Left lung (tissue), 10 donors: Measurements from ENCODE around the gene TBL1Y. TPM values are rescaled to one million over a fixed set of nuclear protein-coding genes. Genes with fewer than 3 reads are reported as not detected.
"Not testable (repeated sequence)": the region's sequence is repeated elsewhere in the genome, so short reads cannot be mapped to it uniquely, and the experiment has no call there.

ENCODE experiments used
- ATAC-seq: fragments of 200-7000 bp; cut with Tn5 transposase; one replicate; pipeline ENCODE4 v1.9.1; 2020; ENCODE audit warnings: moderate library complexity
- DNase-seq, 4 donors: peaks; one replicate each; pipeline ENCODE4 v3.0.0-alpha.2; 2013 to 2020
- H3K27ac ChIP-seq, 2 donors: fragments of 200-600 bp; sonication (generic) in 1 of 2; one replicate each; pipeline versions ENCODE4 v1.5.0 to v1.8.0; 2020 to 2021
- H3K27me3 ChIP-seq, 2 donors: fragments of 200-600 bp; sonication (generic) in 1 of 2; one replicate each; pipeline versions ENCODE4 v1.5.0 to v1.8.0; 2020 to 2021
- H3K36me3 ChIP-seq, 2 donors: fragments of 200-600 bp; sonication (generic) in 1 of 2; one replicate each; pipeline versions ENCODE4 v1.5.0 to v1.8.0; 2020 to 2021
- H3K4me1 ChIP-seq, 2 donors: fragments of 200-600 bp; one replicate each; pipeline ENCODE4 v1.8.0; 2021
- H3K4me3 ChIP-seq, 2 donors: fragments of 200-600 bp; sonication (generic) in 1 of 2; one replicate each; pipeline versions ENCODE4 v1.5.0 to v1.8.0; 2020 to 2021; ENCODE audit warnings: mild to moderate bottlenecking in 1 of 2
- H3K9me3 ChIP-seq, 2 donors: fragments of 200-600 bp; sonication (generic) in 1 of 2; one replicate each; pipeline versions ENCODE4 v1.5.0 to v1.8.0; 2020 to 2021
- intact Hi-C, 2 donors: fragments of 100-400 bp; cut with DNase I; formaldehyde crosslinking; loops; one replicate each; pipeline versions ENCODE4 v1.11.2 to v1.14.2; 2022
- polyA plus RNA-seq, 6 donors: library from polyadenylated mRNA; unstranded; fragments of 120-200 nt; gene quantifications; one replicate each; pipeline ENCODE4 v1.2.1, GENCODE V29; 2013; ENCODE audit not compliant: insufficient read length in 6 of 6
- total RNA-seq, 2 donors: library from RNA; stranded (reverse); fragmentation: NEBNext Ultra II Directional; extraction: Animal tissue kit (Norgen Biotek cat#: 25700); gene quantifications; one replicate each; pipeline ENCODE4 v1.2.1, GENCODE V29; 2021
- TF ChIP-seq, protein P1 (sequence below), 2 donors: fragments of 200-600 bp; sonication (generic) in 1 of 2; IDR thresholded peaks; one replicate each; pipeline versions ENCODE4 v1.5.0 to v1.8.0; 2021; ENCODE audit warnings: antibody characterized with exemption in 2 of 2
- donor health status: DM: no; HTN: yes; CAD: no.
- donor health status: DM: no; HTN: no; CAD: no.

The TBL1Y gene
- total and polyA plus RNA-seq, 8 donors: 0.10 to 2.0 (median 1.5) TPM; not detected in 3

DNA sequence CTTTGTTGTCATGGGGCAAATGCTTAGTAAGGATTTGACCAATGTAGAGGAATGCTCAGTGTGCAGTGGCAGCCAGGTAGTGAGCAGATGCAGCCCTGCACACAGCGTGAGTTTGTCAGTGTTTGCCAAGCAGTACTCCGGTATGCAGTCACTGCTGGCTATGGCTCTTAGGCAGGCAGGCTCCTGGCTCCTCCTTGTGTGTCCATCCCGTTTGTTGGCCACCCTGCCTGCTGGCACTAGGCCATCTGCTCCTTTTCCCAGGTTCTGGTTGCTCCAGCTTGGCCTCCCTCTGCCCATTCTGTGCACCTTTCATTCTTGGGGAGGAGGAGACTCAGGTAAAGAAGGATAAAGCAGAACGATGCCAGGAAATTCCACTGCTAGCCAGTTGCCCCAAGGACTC, 106.0 kb downstream of the TBL1Y start:
- no peak for ATAC-seq
- no peak for DNase-seq
- intact Hi-C loops: no loop called here
- Histone ChIP-seq H3K4me3 (no peak overlapping the region), H3K27me3 (no peaks in the 10 kb centered on the region), H3K36me3 (no peaks in the 10 kb centered on the region), H3K27ac (no peak overlapping the region), H3K4me1 (no peaks in the 10 kb centered on the region), H3K9me3 (no peaks in the 10 kb centered on the region)
- TF ChIP-seq, protein P1, sequence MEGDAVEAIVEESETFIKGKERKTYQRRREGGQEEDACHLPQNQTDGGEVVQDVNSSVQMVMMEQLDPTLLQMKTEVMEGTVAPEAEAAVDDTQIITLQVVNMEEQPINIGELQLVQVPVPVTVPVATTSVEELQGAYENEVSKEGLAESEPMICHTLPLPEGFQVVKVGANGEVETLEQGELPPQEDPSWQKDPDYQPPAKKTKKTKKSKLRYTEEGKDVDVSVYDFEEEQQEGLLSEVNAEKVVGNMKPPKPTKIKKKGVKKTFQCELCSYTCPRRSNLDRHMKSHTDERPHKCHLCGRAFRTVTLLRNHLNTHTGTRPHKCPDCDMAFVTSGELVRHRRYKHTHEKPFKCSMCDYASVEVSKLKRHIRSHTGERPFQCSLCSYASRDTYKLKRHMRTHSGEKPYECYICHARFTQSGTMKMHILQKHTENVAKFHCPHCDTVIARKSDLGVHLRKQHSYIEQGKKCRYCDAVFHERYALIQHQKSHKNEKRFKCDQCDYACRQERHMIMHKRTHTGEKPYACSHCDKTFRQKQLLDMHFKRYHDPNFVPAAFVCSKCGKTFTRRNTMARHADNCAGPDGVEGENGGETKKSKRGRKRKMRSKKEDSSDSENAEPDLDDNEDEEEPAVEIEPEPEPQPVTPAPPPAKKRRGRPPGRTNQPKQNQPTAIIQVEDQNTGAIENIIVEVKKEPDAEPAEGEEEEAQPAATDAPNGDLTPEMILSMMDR (IDR thresholded peaks at IDR 0.05): no peak

DNA sequence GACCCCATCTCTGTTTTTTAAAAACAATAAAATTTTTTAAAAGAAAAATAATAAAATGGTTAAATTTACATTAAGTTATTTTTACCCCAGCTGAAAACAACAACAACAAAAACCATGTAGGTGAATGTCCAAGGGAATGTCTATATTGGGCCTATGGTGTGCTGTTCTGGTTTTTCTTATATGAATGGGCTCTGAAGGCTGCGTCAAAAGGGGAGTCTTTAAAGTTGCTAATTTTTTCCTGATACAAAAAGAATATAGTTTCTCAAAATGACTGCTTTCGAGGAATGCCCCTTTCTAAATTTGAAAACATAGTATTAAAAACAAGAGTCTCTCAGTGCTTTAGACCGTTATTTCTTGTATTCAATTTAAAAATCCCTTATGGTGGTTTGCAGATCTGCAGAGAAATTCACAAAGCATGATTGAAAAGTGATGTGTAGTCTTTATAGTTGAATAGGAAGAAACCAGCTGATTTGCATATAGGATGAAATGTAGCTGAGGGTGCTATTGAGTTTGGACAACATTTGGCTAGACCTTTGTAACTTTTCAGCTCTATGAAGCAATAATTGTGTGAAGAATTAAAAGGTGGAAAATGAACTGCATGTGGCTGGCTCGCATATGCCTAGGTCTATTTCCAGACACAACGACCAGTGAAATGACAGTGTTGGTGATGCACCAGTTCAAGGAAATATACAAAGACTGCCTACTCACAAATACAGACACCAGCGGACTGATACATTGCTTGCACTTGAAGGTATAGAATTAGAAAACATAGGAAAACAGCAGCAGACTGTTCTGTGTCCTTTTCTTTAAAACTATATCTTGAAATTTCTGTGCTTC, 107.0 kb downstream of the TBL1Y start:
- no peak overlapping the region for H3K27ac ChIP-seq
- H3K9me3 ChIP-seq: no peaks in the 10 kb centered on the region
- H3K36me3 ChIP-seq: no peaks in the 10 kb centered on the region
- no peaks in the 10 kb centered on the region for H3K27me3 ChIP-seq
- H3K4me1 ChIP-seq: no peaks in the 10 kb centered on the region
- intact Hi-C loops: no loop called here
- no peak overlapping the region for H3K4me3 ChIP-seq
- ATAC-seq (no peak), DNase-seq (no peak)
- TF ChIP-seq, protein P1 (IDR thresholded peaks at IDR 0.05): no peak

DNA sequence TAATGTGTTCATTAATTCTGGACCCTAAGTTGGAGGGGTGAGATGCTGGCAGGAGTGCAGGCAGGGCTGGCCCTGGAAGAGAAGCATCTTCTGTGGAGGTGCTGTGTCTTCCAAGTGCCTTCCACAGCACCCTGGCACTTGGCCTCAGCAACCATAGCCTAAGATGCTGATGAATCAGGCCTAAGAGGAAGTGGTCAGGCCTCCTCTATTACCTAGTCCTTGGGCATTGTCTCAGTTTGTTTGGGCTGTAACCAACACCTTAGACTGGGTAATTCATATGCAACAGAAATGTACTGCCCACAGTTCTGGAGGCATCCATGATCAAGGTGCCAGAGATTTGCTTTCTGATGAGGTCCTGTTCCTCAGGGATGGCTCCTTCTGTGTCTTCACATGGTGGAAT, 128.5 kb downstream of the TBL1Y start:
- Histone ChIP-seq H3K9me3 (no peaks in the 10 kb centered on the region), H3K4me1 (no peaks in the 10 kb centered on the region), H3K27ac (no peak overlapping the region), H3K4me3 (no peak overlapping the region), H3K27me3 (no peaks in the 10 kb centered on the region), H3K36me3 (no peaks in the 10 kb centered on the region)
- TF ChIP-seq, protein P1 (IDR thresholded peaks at IDR 0.05): no peak
- DNase-seq (no peak), ATAC-seq (no peak)
- intact Hi-C loops: no loop called here

DNA sequence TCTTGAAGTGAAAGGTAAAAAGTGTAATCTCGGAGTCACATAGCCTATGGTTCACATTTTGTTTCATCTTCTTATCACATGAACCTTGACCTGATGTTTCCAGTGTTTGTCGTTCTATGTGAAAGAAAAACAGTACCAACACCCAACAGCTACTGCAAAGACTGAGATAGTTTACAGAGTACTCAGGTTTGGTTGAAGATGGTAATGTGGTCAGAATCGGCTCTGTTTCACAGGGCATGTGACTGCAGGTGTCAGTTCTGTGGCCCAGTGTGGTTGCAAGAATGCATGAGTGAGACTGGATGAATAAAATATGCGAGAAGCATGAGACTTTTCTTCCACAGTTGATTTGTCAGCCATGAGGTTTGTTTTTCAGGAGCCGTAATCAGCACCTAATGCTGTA, 130.2 kb downstream of the TBL1Y start:
- H3K4me1 ChIP-seq: no peaks in the 10 kb centered on the region
- H3K9me3 ChIP-seq: no peaks in the 10 kb centered on the region
- H3K36me3 ChIP-seq: no peaks in the 10 kb centered on the region
- intact Hi-C loops: no loop called here
- TF ChIP-seq, protein P1 (IDR thresholded peaks at IDR 0.05): no peak
- DNase-seq: no peak
- no peak overlapping the region for H3K27ac ChIP-seq
- no peak overlapping the region for H3K4me3 ChIP-seq
- no peaks in the 10 kb centered on the region for H3K27me3 ChIP-seq
- ATAC-seq: no peak

DNA sequence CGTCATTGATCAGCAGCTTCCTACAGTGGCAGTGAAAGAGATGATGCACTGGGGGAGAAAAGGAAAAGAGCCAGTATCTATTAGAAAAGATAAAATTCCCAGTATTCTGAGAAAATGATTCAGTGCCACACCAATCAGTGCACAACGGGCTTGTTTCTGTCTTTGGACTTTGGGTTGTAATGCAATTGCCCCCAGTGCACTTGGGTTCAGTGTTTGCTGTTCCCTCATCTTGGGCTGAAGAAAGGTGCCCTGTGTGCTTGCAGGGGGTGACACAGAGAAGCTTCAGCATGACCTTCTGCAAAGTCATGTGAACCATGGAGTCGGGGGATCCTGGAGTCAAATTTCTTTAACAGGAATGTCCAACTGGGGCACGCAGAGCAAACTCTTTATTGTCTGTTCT, 131.5 kb downstream of the TBL1Y start:
- intact Hi-C loops: no loop called here
- H3K27me3 ChIP-seq: no peaks in the 10 kb centered on the region
- ATAC-seq (no peak), DNase-seq (no peak)
- H3K9me3 ChIP-seq: no peaks in the 10 kb centered on the region
- H3K36me3 ChIP-seq: no peaks in the 10 kb centered on the region
- TF ChIP-seq, protein P1 (IDR thresholded peaks at IDR 0.05): no peak
- no peaks in the 10 kb centered on the region for H3K4me1 ChIP-seq
- no peak overlapping the region for H3K4me3 ChIP-seq
- no peak overlapping the region for H3K27ac ChIP-seq

DNA sequence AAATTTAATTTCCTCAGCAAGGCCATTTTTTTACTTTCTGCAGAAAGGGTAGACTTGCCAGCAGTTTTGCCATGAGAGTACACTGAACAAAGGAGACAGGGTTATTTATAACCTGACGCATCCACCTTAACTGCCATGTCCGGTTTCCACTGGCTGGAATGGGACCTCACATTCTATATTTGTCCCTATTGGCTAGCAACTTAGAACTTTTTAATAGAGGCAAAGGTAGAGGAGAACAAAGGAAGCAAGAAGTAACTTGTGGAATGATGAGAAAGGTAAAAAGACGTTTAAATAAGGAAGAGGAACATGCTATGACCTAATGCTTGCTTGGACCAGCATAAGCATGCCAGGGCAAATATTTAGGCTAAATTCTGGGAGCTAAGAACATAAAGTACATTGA, 142.0 kb downstream of the TBL1Y start:
- H3K27ac ChIP-seq, H3K27me3 ChIP-seq, ATAC-seq, H3K4me1 ChIP-seq, H3K36me3 ChIP-seq, H3K9me3 ChIP-seq, DNase-seq, H3K4me3 ChIP-seq, intact Hi-C loops: not testable (repeated sequence)
